ENCODE results near the gene JAZF1. TPM values are rescaled to one million over a fixed set of nuclear protein-coding genes. Genes with fewer than 3 reads are reported as not detected.

The JAZF1 gene
- total and polyA plus RNA-seq, 10 of the 15 experiments (the other 5 are each of a cell fraction or from before 2014, with no cell fraction given), result 0.04 to 0.82 (median 0.15) TPM; not detected in 3

DNA sequence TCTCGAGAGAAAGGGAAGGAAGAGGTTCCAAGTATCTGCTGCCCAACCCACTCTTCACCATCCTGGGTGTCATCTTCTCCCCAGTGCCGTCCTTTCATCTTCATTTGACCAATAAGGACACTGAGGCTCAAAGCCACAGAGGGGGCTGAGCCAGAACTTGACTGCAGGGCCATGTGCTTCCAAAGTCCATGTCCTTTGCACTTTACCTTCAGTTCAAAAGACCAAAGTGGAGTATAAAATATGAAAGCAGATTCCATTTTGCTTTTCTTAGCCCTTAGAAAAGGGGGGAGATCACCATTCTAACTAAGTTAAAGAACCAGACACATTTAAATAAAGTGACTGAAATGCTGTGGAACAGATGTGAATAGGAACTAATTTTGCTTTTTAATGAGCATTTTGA lies 56.2 kb downstream of the JAZF1 start:
- BruUV-seq (replicated peaks), result no TSS peak
- WGBS (ENCODE audit: insufficient coverage, insufficient replicate concordance, low lambda C conversion rate, missing lambda C conversion rate), result 17% methylated on average over 2 of the region's 2 CpGs
- RAD21 ChIA-PET (ENCODE audit: unreplicated experiment), result no interaction called here
- no peak for ATAC-seq
- POLR2A ChIA-PET, result no interaction called here
- FAIRE-seq, result no peak
- CTCF ChIA-PET, result interaction anchor here (1.1 to 1.2 kb wide), 2 partner anchors 11 to 15 kb away, joined by 3 to 4 read pairs; no protein-coding TSS in a partner anchor
- Histone ChIP-seq H3K36me3 (ENCODE audit: control insufficient read depth in 2 of 2, insufficient read depth in 2 of 2, low read length in 1 of 2) (no peaks in the 10 kb centered on the region), H2AFZ (ENCODE audit: control insufficient read depth, low read depth, low read length) (no peak overlapping the region), H3K4me2 (ENCODE audit: control insufficient read depth, insufficient read depth) (no peak overlapping the region), H3K4me3 (no peak overlapping the region), H3K27ac (ENCODE audit: control insufficient read depth, insufficient read depth) (no peak overlapping the region), H3K9me3 (replicated peaks; ENCODE audit: control insufficient read depth, insufficient read depth, low read length) (no peaks in the 10 kb centered on the region), H3K27me3 (replicated peaks in 1 of 2; ENCODE audit: control insufficient read depth in 2 of 2, insufficient read depth in 2 of 2, low read length in 1 of 2) (no peaks in the 10 kb centered on the region; a peak in 4 of 4 replicates), H3K79me2 (ENCODE audit: control insufficient read depth, insufficient read depth, low read length) (no peaks in the 10 kb centered on the region), H4K20me1 (ENCODE audit: control insufficient read depth, insufficient read depth) (peaks cover 3% of the 10 kb centered on the region; the same call in 1 of the 2 replicates), H3K9ac (ENCODE audit: control insufficient read depth, insufficient read depth, low read length) (no peak overlapping the region), H3K4me1 (ENCODE audit: control insufficient read depth, insufficient read depth, low read length) (no peaks in the 10 kb centered on the region)
- in situ Hi-C loops (cut with MboI) (no loop called here), intact Hi-C loops (cut with micrococcal nuclease; ENCODE audit: unreplicated experiment) (no loop called here)
- SMC1A ChIA-PET (ENCODE audit: uncharacterized antibody, unreplicated experiment), result interaction anchor here (1.2 kb wide), 1 partner anchor 15 kb away, joined by 3 read pairs; no protein-coding TSS in a partner anchor
- no peak for DNase-seq (ENCODE audit: low read depth, low spot score)
- no peak for TF ChIP-seq TCF3 (IDR thresholded peaks at IDR 0.05; ENCODE audit: borderline replicate concordance, insufficient read depth, low read depth, low read length)
- TF ChIP-seq, protein P1, sequence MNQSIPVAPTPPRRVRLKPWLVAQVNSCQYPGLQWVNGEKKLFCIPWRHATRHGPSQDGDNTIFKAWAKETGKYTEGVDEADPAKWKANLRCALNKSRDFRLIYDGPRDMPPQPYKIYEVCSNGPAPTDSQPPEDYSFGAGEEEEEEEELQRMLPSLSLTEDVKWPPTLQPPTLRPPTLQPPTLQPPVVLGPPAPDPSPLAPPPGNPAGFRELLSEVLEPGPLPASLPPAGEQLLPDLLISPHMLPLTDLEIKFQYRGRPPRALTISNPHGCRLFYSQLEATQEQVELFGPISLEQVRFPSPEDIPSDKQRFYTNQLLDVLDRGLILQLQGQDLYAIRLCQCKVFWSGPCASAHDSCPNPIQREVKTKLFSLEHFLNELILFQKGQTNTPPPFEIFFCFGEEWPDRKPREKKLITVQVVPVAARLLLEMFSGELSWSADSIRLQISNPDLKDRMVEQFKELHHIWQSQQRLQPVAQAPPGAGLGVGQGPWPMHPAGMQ (IDR thresholded peaks at IDR 0.05; ENCODE audit: borderline replicate concordance), result no peak
- no peak for TF ChIP-seq BRCA1 (IDR thresholded peaks at IDR 0.05; ENCODE audit: low read depth, low read length)
- no peak for TF ChIP-seq KLF5 (IDR thresholded peaks at IDR 0.05; ENCODE audit: partially characterized antibody)
- TF ChIP-seq HDAC6 (IDR thresholded peaks at IDR 0.05; ENCODE audit: unreplicated experiment), result no peak
- TF ChIP-seq CTCF (IDR thresholded peaks at IDR 0.05 in 2 of 3, conservative IDR thresholded peaks at IDR 0.05 in 1 of 3; ENCODE audit: control insufficient read depth in 2 of 3, extremely low read depth in 1 of 3, insufficient read depth in 1 of 3, low read depth in 3 of 3, low read length in 3 of 3), result no peak
- TF ChIP-seq HDGF (IDR thresholded peaks at IDR 0.05), result no peak
- no peak for TF ChIP-seq PRDM15 (CRISPR knock-in tag; IDR thresholded peaks at IDR 0.05)
- no peak for TF ChIP-seq NFIC (IDR thresholded peaks at IDR 0.05; ENCODE audit: low read depth, low read length)
- TF ChIP-seq ASH2L (IDR thresholded peaks at IDR 0.05; ENCODE audit: borderline replicate concordance, low read depth), result no peak
- TF ChIP-seq RBBP5 (conservative IDR thresholded peaks at IDR 0.05), result no peak
- no peak for TF ChIP-seq ATF3 (IDR thresholded peaks at IDR 0.05; ENCODE audit: borderline replicate concordance, extremely low read depth, low read depth, low read length)
- no peak for TF ChIP-seq SP1 (IDR thresholded peaks at IDR 0.05; ENCODE audit: low read depth, low read length)
- TF ChIP-seq CHD2 (IDR thresholded peaks at IDR 0.05; ENCODE audit: borderline replicate concordance, low read depth, low read length), result no peak
